Myocyte (in vitro differentiated cells): ENCODE results near the gene ETV1. TPM values are rescaled to one million over a fixed set of nuclear protein-coding genes. Genes with fewer than 3 reads are reported as not detected.

Experiments
- DNase-seq: peaks from one replicate; pipeline ENCODE4 v3.0.0-alpha.2; 2012; ENCODE audit warnings: low read depth
- total RNA-seq: library from RNA; depleted of rRNA; stranded (reverse); fragments of >200 nt; gene quantifications from 2 replicates; pipeline ENCODE4 v1.2.3, GENCODE V29; 2014

Gene ETV1
- total RNA-seq, 1 donor from 2014 or later = 23.7 TPM

DNA sequence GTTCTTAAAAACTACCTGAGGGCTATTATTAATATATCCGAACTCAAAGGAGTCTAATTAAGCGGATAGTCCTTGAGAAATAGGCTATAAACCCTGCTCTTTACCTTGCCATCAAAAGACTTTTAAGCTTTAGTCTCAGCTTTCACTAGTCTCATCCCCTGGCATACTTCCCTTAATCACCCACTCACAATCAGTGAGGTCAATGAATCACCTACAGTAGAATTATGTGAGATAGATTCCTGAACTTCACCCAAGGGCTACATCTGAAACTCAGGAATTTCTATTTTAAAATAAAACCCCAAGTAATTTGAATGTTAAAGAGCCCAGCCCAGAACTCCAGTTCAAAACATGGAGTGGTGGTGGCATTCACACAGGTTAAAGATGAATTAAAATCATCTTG, 108.7 kb downstream of the ETV1 start:
- peak; percentile 46 for DNase-seq

DNA sequence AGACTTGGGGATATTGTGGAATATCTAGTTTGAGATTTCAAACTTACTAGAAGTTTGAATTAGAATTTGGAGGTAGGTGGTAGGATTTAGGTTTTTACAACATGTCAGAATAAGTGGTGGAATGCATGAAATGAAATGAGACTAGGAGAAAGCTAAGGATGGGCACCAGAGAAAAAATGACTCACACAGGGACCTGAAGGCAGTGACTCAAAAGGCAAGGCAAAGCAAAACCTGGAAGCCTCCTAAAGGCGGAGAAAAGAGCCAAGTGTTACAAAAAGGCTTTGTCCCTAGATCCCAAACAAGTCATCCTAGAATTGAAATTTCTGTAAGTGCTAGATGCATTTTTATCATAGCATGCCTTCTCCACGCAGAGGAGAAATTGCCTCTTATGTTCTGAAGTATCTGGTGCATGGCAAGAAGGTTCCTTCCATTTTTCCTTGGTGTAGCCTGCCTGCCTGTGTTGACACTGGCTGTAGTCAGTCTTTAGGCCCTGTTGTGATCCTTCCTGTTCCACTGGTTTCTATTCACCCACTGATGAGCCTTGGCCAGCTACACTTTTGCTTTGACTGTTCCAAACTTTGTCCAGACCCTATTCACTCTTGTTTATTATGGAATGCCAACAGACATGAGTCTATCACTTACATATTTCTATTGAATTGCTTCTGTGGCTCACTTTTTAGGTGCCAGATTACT, 109.3 kb downstream of the ETV1 start:
- peak; percentile 10 for DNase-seq

DNA sequence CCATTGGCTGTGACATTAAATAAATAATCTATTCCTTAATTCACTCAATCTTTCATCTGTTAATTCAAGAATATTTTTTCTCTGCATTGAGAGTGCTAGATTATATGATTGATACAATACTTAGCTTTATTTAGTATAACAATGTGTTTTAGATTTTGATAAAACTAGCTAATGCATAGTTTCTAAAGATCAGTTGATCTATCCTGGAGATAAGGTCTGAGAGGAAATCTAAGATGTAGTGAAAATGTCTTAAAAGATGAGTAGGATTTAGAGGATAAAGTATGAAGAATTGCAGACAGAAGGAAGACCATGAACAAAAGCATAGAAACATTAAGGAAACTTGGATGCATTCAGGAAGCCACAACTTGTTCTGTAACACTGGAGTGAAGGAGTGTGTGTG, 110.3 kb downstream of the ETV1 start:
- DNase-seq = no peak

DNA sequence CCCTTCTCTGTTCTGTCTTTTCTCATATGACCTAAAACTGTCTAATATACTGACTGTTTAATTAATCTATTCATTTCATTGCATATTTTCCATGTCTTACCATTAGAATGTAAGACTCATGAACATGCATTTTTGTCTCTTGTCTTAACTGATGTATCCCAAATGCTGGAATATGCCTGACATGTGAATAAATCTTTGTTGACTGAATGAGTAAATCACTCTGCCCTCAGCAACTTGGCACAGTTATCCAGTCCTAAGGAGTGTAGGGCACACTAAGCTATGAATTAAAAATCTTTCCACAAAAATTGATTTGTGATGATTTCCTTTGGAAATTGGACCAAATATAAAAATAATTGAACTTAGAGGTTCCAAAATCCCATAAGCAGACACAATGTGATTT, 111.3 kb downstream of the ETV1 start:
- no peak for DNase-seq

DNA sequence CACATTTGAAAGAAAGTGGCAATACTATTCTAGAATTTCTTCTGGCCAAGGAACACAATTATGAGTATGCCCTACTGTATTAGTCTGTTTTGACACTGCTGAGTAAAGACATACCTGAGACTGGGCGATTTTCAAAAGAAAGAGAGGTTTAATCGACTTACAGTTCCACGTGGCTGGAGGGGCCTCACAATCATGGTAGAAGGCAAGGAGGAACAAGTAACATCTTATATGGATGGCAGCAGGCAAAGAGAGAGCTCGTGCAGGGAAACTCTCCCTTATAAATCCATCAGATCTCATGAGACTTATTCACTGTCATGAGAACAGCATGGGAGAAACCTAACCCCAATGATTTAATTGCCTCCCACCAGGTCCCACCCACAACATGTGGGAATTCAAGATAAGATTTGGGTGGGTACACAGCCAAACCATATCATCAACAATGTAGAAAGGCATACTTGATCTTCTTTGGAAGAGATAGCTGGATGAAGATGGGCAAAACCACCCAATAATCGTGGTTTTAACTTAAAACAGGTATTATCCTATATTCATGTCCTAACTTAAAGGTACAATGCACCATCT, 113.9 kb downstream of the ETV1 start:
- DNase-seq = no peak

DNA sequence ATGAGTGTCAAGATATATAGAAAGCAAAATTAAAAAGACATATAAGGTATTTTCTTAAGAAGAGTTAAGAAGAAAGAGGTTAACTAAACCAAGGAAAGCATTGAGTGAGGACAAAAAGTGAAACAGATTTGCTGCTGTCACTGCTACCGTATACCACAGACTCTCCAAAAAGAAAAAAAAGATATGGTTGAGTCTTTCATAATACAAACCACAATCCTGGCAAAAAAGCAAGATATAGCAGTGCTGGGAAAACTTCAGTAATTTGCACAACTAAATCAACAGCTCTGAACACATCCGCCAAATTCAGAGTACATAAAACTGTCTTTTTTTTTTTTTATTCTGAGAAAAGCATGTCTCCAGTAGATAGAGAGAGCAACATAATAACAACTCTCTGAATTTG, 114.7 kb downstream of the ETV1 start:
- peak; percentile 43 for DNase-seq

DNA sequence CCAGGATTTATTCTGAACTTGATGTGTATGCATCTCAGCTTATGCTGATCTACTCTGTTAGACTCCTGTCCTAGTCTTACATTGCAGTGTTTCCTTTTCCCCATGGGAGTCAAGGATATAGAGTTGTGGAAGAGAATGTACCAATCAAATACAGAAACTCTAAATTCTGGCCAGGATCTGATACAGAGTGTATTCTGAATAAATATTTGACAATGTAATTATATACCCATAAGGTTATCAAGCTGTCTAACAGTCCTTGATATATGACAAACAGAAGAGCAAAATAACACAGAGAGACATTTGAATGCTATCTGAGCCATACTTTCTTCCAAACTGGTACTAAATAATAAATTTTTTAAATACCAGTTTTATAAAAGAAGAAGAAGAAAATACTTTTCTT, 116.8 kb downstream of the ETV1 start:
- DNase-seq = no peak

DNA sequence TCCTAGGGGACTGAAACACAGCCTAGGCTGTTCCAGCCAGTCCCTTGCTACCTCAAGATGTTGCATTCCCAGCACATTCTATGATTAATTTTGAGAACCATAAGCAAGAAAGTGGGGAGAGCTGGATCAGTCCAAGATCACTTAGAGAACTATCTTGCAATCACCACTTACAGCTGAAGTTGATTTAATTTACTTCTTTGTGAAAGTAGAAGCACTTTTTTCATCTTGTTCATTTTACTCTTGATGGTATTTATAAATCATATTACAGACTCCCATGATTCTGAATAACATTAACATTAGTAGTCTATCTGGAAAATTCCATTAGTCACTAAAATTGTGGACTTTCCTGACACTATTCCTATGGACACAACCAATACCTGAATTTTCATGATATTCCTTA, 118.5 kb downstream of the ETV1 start:
- no peak for DNase-seq

DNA sequence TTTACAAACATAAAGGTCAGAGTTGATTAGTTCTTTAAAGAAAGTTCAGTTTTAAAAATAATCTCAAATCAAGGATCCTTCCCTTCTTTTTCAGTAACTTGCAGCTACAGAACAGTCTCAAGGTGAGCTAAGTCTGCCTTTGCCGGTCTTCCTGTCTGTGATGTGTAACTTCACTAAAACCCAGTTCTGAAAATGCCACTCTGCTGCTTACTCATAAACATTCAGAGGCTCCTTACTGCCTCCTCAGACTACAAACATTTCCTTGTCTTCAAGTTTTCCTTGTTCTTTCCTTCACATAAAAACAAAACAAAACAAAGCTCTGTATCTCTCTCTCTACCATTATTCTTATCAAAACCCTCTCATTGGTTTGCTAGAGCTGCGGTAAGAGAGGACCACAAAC, 128.7 kb downstream of the ETV1 start:
- no peak for DNase-seq

DNA sequence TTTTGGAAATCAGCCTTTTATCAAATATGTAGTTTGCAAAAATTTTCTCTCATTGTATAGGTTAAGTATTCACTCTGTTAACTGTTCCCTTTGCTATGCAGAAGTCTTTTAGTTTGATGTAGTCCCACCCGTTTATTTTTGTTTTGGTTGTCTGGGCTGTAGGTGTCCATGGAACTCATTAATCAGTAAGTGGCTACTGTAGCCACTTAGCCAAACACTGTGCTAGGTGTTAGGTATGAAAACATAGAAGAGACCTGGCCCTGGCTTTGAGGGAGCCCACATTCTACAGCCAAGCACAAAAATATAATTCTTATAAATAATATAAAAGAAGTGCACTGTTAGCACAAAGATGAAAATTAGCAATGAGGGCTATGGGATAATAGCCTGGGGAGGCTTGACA, 133.5 kb downstream of the ETV1 start:
- no peak for DNase-seq

DNA sequence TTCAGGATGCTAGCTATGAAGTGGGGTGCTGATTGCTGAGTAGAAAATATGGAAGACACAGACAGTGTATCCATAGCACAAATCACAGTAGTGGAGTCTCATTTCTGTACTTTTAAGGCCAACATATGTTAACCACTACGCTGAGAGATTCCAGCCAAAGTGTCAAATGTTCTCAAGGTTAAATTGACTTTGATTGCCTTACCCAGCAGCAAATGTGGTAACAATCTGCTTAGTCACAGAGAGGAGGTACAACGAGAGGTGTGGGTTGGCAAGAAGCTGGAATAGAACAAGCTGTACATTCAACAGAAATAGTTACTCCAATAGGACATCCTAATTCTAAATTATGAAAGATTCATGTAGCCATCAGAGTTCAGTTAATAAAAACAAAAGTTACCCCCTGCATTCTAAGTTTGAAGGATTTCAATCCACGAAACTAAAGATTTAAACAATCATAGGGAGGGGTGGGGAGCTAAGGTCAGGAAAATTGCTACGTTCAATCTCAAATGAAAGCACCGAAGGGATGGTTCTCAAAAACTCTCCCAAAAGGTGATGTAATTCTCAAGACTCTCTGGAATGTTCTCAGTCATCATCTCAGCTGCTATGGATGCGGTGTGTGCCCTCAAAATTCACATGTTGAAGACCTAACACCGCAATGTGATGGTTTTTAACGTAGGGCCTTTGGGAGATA, 137.0 kb downstream of the ETV1 start:
- no peak for DNase-seq

DNA sequence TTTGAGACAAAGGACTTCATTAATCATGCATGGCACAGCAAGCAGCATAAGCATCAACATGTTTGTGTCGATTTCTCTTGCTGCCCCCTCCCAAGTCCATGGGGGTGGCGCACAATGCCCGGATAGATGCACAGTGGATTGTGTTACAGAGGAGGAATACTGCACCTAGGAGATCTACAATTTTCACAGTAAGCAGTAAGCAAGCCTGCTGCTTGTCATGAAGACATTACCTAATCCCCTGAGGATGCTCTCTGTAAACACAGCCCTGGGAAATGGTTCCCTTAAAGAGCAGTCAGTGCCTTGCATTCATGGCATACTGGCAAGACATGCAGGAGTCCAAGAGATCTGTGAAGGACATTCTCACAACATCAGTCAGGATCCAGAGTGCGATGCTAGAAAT, 137.7 kb downstream of the ETV1 start:
- no peak for DNase-seq

DNA sequence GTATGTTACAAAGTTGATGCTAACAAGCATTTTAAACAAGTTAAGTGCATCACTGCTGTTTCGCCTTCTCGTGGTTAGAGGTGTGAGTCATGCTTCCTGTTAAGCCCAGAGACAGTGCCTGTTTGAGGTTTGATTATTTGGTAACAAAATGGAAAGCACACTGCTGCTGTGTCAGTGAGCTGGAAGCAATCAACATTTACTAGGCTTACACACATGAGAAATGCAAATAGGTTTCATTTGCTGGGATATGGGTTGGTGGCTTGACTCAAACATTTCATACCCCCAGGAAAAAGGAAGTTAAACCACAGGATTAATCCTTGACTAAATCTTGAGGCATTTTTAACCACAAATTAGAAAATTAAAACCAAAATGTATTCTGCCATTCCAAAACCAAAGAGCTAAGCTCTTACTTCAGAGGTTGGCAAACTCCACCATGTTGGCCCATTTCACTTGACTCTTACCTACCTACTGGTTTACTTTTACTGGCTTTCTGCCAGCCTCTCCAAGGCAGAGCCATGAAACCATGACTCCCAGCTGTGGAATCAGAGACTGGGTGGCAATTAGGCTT, 139.2 kb downstream of the ETV1 start:
- peak; percentile 86 for DNase-seq

DNA sequence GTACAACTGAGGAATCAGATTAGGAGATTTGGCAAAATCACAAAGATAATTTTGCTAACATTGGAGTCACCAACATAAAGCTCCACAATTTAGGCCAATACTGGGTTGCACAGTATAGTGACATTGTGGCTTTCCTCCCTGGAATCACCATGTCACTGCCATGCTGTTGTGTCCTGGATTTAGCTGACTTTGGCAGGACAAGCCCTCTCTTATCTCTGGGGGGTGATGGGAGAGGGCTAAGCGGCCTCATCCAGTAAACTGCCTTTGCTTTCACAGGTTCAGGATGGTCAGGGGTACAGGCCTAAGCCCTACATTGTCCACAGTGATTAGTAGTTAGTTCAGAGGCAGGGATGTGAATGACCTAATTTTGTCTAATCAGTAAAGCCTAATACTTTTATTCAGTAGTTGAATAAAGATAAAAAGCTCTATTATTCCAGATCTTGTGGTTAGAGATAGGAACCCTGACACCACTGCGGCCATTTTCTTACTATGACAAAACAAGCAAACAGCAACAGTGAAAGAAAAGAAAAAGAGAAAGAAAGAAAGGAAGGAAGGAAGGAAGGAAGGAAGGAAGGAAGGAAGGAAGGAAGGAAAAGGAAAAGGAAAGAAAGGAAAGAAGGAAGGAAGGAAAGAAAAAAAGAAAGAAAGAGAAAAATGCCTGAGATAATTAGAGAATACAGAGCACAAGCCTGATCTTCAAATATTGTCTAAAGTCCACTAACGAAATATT, 140.1 kb downstream of the ETV1 start:
- no peak for DNase-seq

DNA sequence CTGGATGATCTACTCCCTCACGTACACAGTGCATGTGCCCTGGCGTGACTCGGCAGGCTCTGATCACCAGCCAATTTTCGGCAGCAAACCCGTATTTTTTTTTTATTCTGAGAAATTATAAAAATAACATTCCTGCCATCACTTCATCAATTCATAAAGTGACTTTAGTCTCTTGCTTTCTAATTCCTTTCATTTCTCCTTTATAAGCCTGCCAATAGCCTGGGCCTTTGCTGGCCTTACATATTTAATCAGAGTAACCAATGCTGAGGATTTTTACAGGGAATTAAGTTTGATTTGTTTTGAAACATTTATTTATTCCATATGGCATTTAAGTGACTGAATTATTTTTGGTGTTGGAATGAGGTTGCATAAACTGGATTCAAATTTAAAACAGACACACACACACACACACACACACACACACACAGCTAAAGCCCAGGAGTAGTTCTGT, 140.8 kb downstream of the ETV1 start:
- DNase-seq = no peak

DNA sequence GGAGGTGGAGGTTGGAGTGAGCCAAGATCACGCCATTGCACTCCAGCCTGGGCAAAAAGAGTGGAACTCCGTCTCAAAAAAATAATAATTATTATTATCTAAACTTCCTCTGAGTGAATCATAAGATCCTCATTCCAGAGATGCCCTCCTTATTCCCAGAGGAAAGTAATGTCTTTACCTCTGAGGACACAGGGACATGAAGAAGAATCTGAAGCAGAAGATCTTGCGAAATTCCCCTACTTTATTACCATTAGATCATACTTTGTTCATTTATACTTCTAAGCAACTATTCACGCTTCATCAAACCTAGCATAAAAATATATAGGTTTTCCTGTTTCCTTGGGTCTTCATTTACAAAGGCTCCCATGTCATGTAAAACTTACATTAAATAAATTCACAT, 143.1 kb downstream of the ETV1 start:
- no peak for DNase-seq

DNA sequence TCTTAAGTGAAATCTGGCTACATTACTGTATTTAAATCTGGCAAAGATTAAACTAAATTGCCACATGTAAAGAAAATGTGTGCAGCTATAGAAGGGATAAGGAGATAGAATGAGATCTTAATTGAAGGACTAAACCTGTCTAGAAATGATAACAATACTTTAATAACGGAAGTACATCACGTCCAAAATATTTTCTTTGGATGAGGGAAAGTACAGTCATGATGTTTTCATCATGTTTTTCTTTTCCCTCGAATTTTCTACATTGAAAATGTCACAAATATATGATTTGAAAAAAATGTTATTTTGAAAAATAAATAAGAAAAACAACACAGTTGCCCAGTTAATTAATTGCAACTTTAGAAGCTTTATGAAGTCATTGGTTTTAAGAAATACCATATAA, 143.9 kb downstream of the ETV1 start:
- DNase-seq = no peak

DNA sequence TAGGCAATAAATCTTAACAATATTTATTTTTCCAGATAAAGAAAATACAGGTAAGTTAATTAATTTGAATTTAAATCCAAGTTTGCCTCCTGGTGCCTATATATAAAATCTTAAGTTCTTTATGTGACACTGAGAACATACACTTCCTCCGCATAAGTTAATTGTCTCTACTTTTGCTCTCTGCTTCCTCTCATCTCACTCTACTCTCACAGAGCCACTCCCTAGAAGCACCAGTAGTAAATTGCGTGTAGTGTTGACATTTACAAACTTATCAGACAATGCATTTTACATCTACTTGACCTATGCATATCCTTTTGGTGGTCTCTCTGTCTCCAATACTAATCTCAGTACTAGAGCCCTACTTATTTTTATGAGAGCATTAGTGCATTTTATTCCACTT, 144.5 kb downstream of the ETV1 start:
- DNase-seq = no peak

DNA sequence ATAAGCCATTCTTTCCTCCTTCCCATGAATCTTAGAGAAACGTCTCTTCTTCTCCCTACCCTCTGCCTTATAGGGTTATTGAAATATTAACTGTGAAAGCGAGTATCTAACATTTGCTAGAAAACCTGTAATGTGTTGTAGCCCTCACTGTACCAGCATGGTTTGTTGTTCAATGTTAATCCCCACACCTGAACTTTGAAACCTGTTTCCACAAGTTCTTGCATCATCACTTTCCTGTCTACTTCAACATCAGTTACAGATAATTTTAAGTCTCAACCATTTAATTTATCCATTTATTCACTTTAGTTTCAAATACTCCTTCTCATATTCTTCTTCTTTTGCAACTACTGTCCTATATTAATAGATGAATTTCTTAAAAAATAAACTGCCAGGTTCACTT, 148.2 kb downstream of the ETV1 start:
- no peak for DNase-seq
